Right lobe of liver (tissue), 4 donors: ENCODE results near the gene OTOA.

ENCODE experiments used
- CTCF ChIP-seq, 4 donors: fragments of 200-600 bp in 3 of 4; fragments of 450-650 bp in 1 of 4; IDR thresholded peaks; one replicate each; pipeline versions ENCODE4 v1.5.1 to v1.8.0; 2016 to 2022; ENCODE audit warnings: antibody characterized with exemption in 4 of 4, mild to moderate bottlenecking in 2 of 4
- POLR2A ChIP-seq: fragments of 450-650 bp; IDR thresholded peaks from one replicate; pipeline ENCODE4 v1.6.1; 2017; ENCODE audit warnings: antibody characterized with exemption, mild to moderate bottlenecking
- donor health status: DM: no; HTN: no; CAD: no.
- donor health status: DM: no; HTN: no; CAD: no.
- donor health status: DM: no; HTN: yes; CAD: no.

GRCh38 chr16:21617607-21618006 lies 46.2 kb upstream of the OTOA start:
- TF ChIP-seq CTCF (IDR thresholded peaks at IDR 0.05): no peak
- TF ChIP-seq POLR2A: no peak
